Measurements from ENCODE around the gene SYTL3. TPM values are rescaled to one million over a fixed set of nuclear protein-coding genes. Genes with fewer than 3 reads are reported as not detected.

SYTL3 gene
- total RNA-seq, 2 donors from 2014 or later = 9.9 to 12.1 TPM

GRCh38 chr6:158754738-158755137 lies 104.9 kb downstream of the SYTL3 start:
- no peak for DNase-seq (ENCODE audit: low spot score)
- H3K9me3 ChIP-seq = no peaks in the 10 kb centered on the region
- no peak overlapping the region for H3K27ac ChIP-seq
- H3K27me3 ChIP-seq (replicated peaks; ENCODE audit: insufficient read depth) = no peaks in the 10 kb centered on the region
- intact Hi-C loops (cut with DNase I) = no loop called here
- no peak for TF ChIP-seq POLR2AphosphoS5 (IDR thresholded peaks at IDR 0.05)
- no peak for TF ChIP-seq POLR2A (IDR thresholded peaks at IDR 0.05)
- no peaks in the 10 kb centered on the region for H3K4me1 ChIP-seq (replicated peaks)
- H3K36me3 ChIP-seq = no peaks in the 10 kb centered on the region
- no peak overlapping the region for H3K4me3 ChIP-seq
- WGBS = 94% methylated on average over 11 of the region's 11 CpGs

- no peak overlapping the region for H3K27ac ChIP-seq
- H3K27me3 ChIP-seq (replicated peaks; ENCODE audit: insufficient read depth) = no peaks in the 10 kb centered on the region
- H3K4me3 ChIP-seq = no peak overlapping the region
- H3K9me3 ChIP-seq = no peaks in the 10 kb centered on the region
- H3K36me3 ChIP-seq = no peaks in the 10 kb centered on the region
- TF ChIP-seq POLR2A (IDR thresholded peaks at IDR 0.05) (no peak), POLR2AphosphoS5 (IDR thresholded peaks at IDR 0.05) (no peak)
- TF ChIP-seq, protein P1, sequence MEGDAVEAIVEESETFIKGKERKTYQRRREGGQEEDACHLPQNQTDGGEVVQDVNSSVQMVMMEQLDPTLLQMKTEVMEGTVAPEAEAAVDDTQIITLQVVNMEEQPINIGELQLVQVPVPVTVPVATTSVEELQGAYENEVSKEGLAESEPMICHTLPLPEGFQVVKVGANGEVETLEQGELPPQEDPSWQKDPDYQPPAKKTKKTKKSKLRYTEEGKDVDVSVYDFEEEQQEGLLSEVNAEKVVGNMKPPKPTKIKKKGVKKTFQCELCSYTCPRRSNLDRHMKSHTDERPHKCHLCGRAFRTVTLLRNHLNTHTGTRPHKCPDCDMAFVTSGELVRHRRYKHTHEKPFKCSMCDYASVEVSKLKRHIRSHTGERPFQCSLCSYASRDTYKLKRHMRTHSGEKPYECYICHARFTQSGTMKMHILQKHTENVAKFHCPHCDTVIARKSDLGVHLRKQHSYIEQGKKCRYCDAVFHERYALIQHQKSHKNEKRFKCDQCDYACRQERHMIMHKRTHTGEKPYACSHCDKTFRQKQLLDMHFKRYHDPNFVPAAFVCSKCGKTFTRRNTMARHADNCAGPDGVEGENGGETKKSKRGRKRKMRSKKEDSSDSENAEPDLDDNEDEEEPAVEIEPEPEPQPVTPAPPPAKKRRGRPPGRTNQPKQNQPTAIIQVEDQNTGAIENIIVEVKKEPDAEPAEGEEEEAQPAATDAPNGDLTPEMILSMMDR (IDR thresholded peaks at IDR 0.05) = no peak
- H3K4me1 ChIP-seq (replicated peaks) = no peaks in the 10 kb centered on the region
- WGBS = 95% methylated on average over 13 of the region's 13 CpGs
- intact Hi-C loops (cut with DNase I) = no loop called here
- no peak for DNase-seq (ENCODE audit: low spot score)
Measured at GRCh38 chr6:158755636-158756035, 105.8 kb downstream of the SYTL3 start.

DNA sequence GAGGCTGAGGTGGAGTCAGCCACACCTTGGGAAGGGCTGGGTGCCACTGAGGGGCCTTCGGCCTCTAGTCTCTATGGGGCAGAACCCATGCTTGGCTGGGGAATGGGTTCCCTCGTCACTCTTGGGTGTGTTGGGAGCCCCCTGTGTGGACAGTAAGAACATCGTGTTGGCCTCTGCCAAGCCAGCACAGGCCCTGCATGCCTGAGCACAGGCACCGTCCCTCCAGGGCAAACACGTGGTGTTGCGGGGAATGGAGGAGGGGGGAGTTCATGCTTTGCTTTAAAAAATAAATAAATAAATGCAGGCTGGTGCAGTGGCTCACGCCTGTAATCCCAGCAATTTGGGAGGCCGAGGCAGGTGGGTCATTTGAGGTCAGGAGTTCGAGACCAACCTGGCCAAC lies 106.3 kb downstream of the SYTL3 start:
- H3K27me3 ChIP-seq (replicated peaks; ENCODE audit: insufficient read depth) = no peaks in the 10 kb centered on the region
- WGBS = 52% methylated on average over 9 of the region's 9 CpGs
- H3K27ac ChIP-seq = no peak overlapping the region
- DNase-seq (ENCODE audit: low spot score) = no peak
- H3K9me3 ChIP-seq = no peaks in the 10 kb centered on the region
- H3K4me3 ChIP-seq = no peak overlapping the region
- TF ChIP-seq POLR2A (IDR thresholded peaks at IDR 0.05) = no peak
- no peak for TF ChIP-seq POLR2AphosphoS5 (IDR thresholded peaks at IDR 0.05)
- no peaks in the 10 kb centered on the region for H3K36me3 ChIP-seq
- H3K4me1 ChIP-seq (replicated peaks) = no peaks in the 10 kb centered on the region
- intact Hi-C loops (cut with DNase I) = no loop called here

DNA sequence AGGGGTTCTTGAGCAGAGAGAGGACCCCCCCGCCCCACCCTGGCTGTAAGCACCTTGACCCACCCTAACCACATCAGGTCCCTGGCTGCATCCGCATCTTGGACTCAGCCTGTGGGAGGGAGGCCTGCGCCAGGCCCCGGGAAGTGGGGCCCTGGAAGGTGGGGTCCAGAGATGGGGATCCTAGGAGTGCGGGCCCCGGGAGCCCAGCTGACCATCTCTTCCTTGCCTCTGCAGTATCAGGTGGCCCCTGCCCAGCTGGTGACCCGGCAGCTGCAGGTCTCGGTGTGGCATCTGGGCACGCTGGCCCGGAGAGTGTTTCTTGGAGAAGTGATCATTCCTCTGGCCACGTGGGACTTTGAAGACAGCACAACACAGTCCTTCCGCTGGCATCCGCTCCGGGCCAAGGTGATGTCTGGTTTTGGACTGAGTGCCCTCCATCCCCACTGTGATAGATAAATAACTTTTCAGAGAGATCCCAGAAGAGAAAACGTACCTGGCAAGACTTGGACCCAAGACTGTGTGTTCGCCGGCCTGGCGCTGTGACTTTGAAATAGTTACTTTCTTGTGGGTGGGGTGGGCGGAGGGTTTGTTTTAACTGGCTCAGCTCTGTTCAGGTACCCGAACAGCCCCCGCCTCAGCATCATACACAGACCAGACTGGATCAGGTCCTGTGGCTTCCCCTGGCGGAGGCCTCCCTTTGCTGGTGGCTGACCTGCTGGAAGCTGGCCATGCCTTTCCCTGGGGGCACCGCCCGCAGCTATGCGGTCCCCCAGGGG lies 107.3 kb downstream of the SYTL3 start:
- no peak for DNase-seq (ENCODE audit: low spot score)
- no peaks in the 10 kb centered on the region for H3K36me3 ChIP-seq
- intact Hi-C loops (cut with DNase I) = no loop called here
- no peaks in the 10 kb centered on the region for H3K9me3 ChIP-seq
- TF ChIP-seq POLR2A (IDR thresholded peaks at IDR 0.05) = no peak
- TF ChIP-seq POLR2AphosphoS5 (IDR thresholded peaks at IDR 0.05) = no peak
- WGBS = 86% methylated on average over 25 of the region's 25 CpGs
- H3K4me3 ChIP-seq = no peak overlapping the region
- H3K4me1 ChIP-seq (replicated peaks) = no peaks in the 10 kb centered on the region
- no peak overlapping the region for H3K27ac ChIP-seq
- no peaks in the 10 kb centered on the region for H3K27me3 ChIP-seq (replicated peaks; ENCODE audit: insufficient read depth)

GRCh38 chr6:158757753-158758090 lies 107.9 kb downstream of the SYTL3 start:
- Histone ChIP-seq H3K27ac (no peak overlapping the region), H3K36me3 (no peaks in the 10 kb centered on the region), H3K9me3 (no peaks in the 10 kb centered on the region), H3K4me3 (no peak overlapping the region), H3K27me3 (replicated peaks; ENCODE audit: insufficient read depth) (no peaks in the 10 kb centered on the region), H3K4me1 (replicated peaks) (no peaks in the 10 kb centered on the region)
- TF ChIP-seq POLR2AphosphoS5 (IDR thresholded peaks at IDR 0.05) (no peak), POLR2A (IDR thresholded peaks at IDR 0.05) (no peak)
- TF ChIP-seq, protein P1 (IDR thresholded peaks at IDR 0.05) = no peak
- intact Hi-C loops (cut with DNase I) = no loop called here
- DNase-seq (ENCODE audit: low spot score) = no peak
- WGBS = 91% methylated on average over 9 of the region's 9 CpGs

DNA sequence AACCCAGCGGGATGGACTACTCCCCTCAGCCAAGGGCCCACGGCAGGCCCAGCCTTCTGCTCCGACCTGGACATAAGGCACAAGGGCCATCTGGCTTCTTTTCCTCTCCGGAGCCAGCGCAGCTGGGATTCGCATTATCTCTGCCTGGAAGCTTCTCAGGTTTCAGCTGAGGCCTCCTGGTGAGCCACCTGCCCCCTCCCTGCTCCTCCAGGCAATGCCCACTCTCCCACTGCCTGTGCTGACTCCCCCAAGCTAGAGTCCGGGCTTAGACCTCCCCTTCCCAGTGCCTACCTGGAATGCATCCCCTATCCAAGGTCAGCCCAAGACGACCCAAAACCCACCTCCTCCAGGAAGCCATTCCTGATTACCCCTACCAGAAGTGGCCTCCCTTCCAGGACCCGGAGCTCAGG lies 108.6 kb downstream of the SYTL3 start:
- TF ChIP-seq POLR2A (IDR thresholded peaks at IDR 0.05) = no peak
- no peak for TF ChIP-seq POLR2AphosphoS5 (IDR thresholded peaks at IDR 0.05)
- TF ChIP-seq, protein P1 (IDR thresholded peaks at IDR 0.05) = no peak

More for the DNA sequence above, 108.6 kb downstream of the SYTL3 start:
- H3K4me1 ChIP-seq (replicated peaks) = no peaks in the 10 kb centered on the region
- H3K9me3 ChIP-seq = no peaks in the 10 kb centered on the region
- no peak overlapping the region for H3K4me3 ChIP-seq
- no peak for DNase-seq (ENCODE audit: low spot score)
- intact Hi-C loops (cut with DNase I) = no loop called here
- 67% methylated on average over 9 of the region's 9 CpGs for WGBS
- H3K27ac ChIP-seq = no peak overlapping the region
- no peaks in the 10 kb centered on the region for H3K36me3 ChIP-seq
- H3K27me3 ChIP-seq (replicated peaks; ENCODE audit: insufficient read depth) = no peaks in the 10 kb centered on the region

All from prostate gland (tissue), 2 donors.